NCI-H187 (cell line): ENCODE measurements around the gene C1orf56.

Source experiments
- DNase-seq, 2 experiments: peaks; one replicate each; lab custom pipeline; 2025; lab: John Stamatoyannopoulos, UW

C1orf56 gene, protein sequence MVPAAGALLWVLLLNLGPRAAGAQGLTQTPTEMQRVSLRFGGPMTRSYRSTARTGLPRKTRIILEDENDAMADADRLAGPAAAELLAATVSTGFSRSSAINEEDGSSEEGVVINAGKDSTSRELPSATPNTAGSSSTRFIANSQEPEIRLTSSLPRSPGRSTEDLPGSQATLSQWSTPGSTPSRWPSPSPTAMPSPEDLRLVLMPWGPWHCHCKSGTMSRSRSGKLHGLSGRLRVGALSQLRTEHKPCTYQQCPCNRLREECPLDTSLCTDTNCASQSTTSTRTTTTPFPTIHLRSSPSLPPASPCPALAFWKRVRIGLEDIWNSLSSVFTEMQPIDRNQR

DNA sequence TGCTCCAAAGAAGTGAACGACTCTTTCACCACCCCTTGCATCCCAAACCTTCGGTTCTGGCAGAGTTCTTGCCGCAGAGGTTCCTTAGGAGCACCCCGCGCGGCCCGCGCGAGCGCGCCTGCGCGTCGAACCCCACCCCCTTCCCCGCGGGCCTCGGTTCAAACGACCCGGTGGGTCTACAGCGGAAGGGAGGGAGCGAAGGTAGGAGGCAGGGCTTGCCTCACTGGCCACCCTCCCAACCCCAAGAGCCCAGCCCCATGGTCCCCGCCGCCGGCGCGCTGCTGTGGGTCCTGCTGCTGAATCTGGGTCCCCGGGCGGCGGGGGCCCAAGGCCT, at the start of gene C1orf56:
C1orf56 (plus strand) TSS at position 161 of the 334 bp plus-strand sequence; CDS start at position 258, 97 bp downstream.
- DNase-seq, result peak; percentile 68 to 74

DNA sequence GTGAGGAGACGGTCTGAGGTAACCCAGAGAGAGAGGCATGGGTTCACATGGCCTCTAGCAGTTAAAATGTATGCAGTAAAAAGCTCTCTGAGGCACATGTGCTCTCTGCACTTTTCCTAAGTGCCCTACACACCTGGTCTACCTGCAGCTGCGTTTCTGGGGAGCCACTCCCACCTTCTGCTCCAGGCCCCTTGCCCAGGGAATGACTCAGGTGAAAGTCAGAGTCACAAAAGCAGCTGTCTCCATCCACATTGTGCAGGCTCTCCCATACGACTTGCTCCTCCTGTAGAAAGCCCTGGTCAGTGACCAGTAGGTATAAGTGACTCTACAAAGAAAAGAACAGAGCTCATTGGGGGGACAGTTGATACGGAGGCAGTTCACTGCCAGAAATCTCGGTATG, 49.6 kb upstream of the C1orf56 start:
- no peak for DNase-seq

- DNase-seq, result no peak
Observed at GRCh38 chr1:150999051-150999674, 48.4 kb upstream of the C1orf56 start.

DNA sequence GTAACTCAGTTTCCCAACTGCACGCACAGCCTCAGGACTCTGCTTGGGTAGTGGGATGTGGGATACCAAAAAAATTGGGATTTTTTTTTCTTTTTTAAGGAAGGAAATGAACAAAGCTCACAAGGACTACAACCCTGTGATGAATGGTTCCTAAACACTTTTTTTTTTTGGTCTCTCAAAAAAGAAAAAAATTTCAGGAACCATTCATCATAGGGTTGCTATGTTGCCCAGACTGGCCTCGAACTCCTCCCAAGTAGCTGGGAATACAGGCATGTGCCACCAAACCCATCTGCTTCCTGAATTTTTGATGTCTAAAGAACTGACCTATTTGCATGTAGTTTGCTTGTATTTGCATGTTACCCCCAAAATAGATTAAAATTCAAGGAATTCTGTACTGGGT, 47.6 kb upstream of the C1orf56 start:
- no peak for DNase-seq

- DNase-seq, result no peak
Observed at GRCh38 chr1:151000408-151000807, 47.1 kb upstream of the C1orf56 start.

DNA sequence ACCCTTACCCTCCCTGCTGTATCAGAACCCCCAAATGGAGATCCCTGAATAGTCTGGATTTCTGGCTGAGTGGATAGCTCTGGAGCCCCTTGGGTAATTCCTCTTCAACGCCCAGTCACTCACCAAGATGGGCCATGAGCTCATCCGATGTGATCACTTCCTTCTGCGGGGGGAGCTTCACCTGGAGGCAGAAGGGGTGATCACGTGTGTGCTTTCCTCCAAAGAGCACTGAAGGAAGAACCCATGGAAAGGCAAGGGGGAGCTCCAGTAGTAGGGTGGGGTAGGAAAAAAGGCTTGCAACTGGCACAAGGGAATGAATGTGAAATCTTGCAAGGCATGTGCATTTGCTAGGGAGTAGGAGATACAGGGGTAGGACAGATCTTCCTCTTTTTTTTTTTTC, 45.9 kb upstream of the C1orf56 start:
- DNase-seq, result no peak

DNA sequence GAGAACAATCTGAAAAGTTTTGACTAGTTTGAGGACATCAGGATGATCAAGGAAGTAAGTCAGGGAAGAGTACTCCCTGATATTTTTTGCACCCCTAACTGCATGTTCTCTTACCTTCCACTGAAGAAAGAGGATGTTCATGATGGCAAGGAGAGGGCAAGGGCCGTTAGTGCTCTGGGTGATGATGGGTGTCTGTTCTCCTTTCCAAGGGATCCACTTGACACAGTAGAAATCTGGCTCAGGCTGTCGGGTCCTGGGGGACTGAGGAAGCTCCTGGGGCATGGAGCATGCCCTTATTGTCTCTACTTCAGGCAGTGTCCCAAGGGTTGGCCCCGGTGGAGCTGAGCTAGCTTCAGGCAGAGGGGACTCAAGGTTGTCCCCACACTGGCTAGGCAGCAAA, 45.5 kb upstream of the C1orf56 start:
- no peak for DNase-seq

DNA sequence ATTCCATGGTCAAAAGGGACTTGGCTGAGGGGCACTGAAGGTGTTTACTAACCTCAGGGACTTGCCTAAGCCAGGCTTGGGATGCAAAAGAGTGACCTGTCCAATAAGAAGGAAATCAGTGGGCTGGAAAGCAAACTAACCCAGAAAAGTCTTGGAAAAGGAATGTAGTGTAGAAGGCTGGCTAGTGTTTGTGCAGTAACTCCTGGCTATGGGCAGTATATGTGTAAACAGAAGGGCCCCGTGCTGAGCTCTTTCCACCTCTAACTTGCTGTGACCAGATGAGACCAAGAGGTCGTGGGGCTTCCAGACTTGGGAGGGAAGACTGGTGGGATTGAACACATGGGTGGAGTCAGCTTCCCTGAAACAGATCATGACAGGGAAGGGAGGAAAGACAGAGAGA, 44.9 kb upstream of the C1orf56 start:
- DNase-seq, result no peak

- no peak for DNase-seq
Observed at GRCh38 chr1:151003180-151003579, 44.4 kb upstream of the C1orf56 start.

DNA sequence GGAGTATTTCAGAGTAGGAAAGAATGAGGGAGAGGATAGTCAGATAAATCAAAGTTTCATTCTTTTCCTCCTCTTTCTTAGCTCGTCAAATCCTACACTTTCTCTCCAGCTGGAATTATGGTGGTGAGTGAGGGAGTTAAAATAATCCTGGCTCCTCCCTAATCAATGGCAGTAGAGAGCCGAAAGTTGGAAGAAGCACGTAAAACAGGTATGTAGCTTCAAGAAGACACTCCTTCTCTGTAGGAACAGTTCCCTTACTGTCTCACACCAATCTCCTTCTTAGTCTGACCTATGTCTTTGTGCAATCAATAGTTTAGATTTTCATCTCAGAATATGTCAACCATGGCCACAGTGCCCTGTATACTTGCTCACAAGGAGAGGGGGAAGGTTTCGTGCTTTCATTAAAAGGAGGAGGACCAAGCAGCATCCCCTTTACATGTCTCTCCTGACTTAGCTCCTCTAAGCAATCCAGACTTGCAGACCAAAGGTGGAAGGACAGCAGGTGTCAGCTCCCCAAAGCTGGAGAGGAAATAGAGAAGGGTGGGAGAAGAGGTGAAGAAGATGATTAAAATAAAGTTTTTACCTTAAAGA, 41.7 kb upstream of the C1orf56 start:
- no peak for DNase-seq

DNA sequence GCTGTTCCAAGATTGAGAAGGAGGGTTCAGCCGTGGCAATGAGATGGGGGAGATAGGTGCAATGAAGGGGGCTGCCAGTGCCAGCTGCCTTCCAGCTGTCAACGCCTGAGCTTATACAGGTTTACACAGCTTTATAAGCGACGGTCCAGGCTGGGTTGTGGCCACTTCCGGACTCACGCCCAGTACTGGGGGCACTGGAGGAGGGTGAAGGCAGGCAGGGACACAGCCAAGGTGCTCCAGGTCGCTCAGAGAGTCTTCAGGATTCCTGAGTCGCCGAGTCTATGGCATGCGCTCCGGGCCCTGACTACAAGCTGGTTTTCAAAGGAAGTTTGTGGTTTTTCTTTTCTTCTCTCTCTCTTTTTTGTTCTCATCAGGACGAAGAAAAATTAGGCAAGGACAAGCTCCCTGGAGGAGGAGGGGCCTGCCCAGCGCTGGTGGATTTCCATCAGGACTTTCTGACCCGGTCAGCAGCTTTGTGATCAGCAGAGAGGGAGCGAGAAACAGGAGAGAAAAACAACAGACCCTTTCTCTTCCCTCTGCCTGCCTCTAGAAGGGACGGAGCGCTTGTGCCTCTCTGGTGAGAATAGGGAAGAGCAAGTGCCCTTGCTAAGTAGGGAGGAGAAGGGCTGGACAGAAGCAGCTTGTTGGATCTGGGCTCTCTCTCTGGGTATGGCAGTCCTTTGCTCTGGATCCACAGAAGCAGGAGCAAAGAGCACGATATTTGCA, 41.1 kb upstream of the C1orf56 start, which contains the start of gene MINDY1:
MINDY1 (minus strand) TSS at position 576 of the 726 bp plus-strand sequence. CDS start 4,285 bp downstream, outside the sequence.
- DNase-seq, result peak; percentile 71 to 76

GRCh38 chr1:151007853-151008243, 39.7 kb upstream of the C1orf56 start:
- no peak for DNase-seq

GRCh38 chr1:151008244-151009205, 39.0 kb upstream of the C1orf56 start, which contains the start of gene PRUNE1:
TSS of gene PRUNE1 (plus strand) at chr1:151008449. CDS start at chr1:151008633, 184 bp downstream.
- DNase-seq, result peak; percentile 98 to 99

- DNase-seq, result no peak
Observed at GRCh38 chr1:151009206-151009587, 38.4 kb upstream of the C1orf56 start.

- no peak for DNase-seq
Observed at GRCh38 chr1:151009674-151010345, 37.7 kb upstream of the C1orf56 start.

DNA sequence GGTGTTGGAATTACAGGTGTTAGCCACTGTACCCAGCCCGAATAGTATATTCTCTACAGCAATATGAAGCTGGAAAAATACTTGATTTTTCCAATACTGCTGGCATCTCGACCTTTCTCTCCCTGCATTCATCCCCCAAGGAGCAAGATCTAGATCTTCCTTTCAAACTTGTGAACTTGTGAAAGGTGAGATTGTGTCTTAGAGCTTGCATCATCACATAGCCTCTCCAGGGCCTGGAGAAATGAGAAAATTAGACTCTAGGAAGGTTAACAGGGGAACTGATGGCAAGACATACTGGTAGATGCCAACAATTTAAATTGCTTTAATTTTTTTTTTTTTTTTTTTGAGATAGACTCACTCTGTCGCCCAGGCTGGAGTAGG, 37.2 kb upstream of the C1orf56 start:
- no peak for DNase-seq

GRCh38 chr1:151011154-151011850, 36.2 kb upstream of the C1orf56 start:
- DNase-seq, result no peak

DNA sequence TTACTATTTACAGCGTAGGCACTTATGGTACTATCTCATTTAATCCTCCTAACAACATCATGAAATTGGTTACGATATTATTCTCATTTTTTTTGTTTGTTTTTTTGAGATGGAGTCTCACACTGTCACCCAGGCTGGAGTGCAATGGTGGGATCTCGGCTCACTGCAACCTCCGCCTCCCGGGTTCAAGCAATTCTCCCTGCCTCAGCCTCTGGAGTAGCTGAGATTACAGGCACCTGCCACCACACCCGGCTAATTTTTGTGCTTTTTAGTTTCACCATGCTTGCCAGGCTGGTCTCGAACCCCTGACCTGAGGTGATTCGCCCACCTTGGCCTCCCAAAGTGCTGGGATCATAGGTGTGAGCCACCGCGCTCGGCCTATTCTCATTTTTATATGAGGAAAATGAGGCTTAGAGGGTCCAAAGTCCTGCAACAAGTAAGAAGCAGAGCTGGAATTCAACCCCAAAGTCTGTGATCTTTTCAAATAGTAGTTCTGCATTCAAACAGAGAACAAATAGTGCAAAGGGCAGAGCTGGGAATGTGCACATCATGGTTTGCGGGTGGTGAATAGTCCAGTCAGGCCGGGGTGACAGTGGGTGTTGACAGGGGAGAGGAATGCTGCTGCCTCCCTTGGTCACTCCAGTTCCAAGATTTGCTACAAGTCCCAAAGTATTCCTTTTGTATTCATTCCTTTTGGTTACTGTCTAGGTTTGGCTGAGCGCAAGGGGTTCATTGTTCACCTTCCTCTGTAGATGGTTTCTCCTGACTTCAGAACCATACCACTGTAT, 34.7 kb upstream of the C1orf56 start:
- no peak for DNase-seq

DNA sequence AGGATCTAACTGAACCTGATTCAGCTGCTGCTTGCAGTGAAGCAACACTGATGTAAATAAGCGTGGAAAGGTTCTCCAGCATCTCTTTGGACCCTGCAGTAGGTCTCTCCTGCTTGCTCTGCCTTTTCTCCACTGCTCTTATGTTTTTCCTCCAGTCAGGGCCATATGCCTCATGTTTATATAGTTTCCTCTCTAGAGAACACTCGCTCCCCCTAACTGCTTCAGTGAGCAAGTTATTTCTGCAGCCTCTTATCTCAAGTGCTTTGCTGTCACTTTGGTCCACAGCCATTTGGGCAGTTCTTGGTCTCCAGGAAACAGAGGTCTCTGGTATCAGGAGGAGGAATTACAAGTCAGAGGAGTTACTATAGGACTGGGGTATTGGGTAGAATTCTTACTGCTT, 34.0 kb upstream of the C1orf56 start:
- DNase-seq, result peak in 1 of 2 experiments; percentile 79
